ENCODE results near the gene MAPK10. TPM values are rescaled to one million over a fixed set of nuclear protein-coding genes. Genes with fewer than 3 reads are reported as not detected.

MAPK10 gene
- total and polyA plus RNA-seq, 9 donors: 1.9 to 5.6 (median 3.1) TPM

DNA sequence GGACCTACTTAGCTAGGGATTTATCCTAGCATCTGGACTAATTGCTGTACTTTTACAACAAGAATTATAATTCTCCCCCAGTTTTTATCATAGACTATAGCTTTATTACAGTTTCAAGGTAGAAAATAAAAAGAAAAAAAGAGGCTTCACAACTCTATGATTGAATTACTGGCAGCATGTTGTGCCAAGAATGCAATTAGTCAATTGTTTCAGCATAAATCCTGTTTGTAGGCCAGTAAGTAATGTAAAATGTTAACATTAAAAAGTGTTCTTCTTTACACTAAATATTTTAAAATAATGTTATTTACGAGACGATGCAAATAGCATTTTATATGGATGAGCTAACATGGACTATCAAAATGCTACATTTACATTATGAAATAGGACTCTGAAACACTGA lies 228.4 kb downstream of the MAPK10 start:
- no peaks in the 10 kb centered on the region for H3K4me1 ChIP-seq (ENCODE audit: control insufficient read depth, insufficient read depth, low read length)
- no CpG with 5 or more reads among the region's 2 CpGs for WGBS (ENCODE audit: insufficient coverage)
- H3K27me3 ChIP-seq (ENCODE audit: control insufficient read depth, insufficient read depth, low read length): no peaks in the 10 kb centered on the region
- no peak overlapping the region for H3K27ac ChIP-seq (ENCODE audit: low read length)
- H3K4me3 ChIP-seq (ENCODE audit: low read length): no peak overlapping the region
- no peaks in the 10 kb centered on the region for H3K9me3 ChIP-seq (replicated peaks; ENCODE audit: control insufficient read depth, low read depth, low read length)
- no peak for DNase-seq
- H3K36me3 ChIP-seq (ENCODE audit: control insufficient read depth, insufficient read depth, low read length): no peaks in the 10 kb centered on the region

DNA sequence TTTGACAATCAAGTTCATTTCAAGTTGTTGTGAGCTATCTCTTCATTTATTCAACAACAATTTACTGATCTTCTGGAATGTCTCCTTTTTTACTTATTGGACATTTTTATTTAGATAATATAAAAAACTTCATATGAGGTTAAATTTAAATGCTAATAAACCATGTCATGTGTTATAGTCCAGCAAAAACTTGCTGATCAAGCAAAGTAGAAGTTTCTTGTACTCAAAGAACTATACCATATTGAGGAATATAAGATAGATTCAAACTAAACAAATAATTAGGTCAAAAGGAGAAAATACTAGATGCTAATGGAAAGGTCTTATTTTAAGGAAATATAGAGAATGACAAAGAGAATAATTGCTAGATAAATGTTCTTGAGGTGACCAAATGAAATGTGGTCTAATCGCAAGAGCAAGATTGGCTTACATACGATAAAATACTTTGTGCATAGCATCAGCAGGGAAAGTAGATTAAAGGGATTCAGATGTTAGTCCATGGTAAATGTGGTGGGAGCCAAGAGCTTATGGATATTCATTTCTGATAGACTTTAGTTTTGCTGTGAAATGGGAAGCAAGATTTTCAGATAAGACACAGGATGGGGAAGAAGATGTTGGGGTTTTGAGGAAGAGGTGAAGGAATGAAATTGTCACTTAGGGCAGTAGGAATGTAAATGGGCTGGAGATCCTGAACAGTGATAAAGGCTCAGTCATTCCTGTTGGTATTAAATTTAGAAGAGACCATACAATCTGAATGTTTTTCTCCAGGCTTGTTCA lies 229.5 kb downstream of the MAPK10 start:
- DNase-seq: no peak
- Histone ChIP-seq H3K27ac (ENCODE audit: low read length) (no peak overlapping the region), H3K9me3 (replicated peaks; ENCODE audit: control insufficient read depth, low read depth, low read length) (no peaks in the 10 kb centered on the region), H3K27me3 (ENCODE audit: control insufficient read depth, insufficient read depth, low read length) (no peaks in the 10 kb centered on the region), H3K4me1 (ENCODE audit: control insufficient read depth, insufficient read depth, low read length) (no peaks in the 10 kb centered on the region), H3K36me3 (ENCODE audit: control insufficient read depth, insufficient read depth, low read length) (no peaks in the 10 kb centered on the region), H3K4me3 (ENCODE audit: low read length) (no peak overlapping the region)
- WGBS (ENCODE audit: insufficient coverage): 76% methylated on average over 2 of the region's 2 CpGs

DNA sequence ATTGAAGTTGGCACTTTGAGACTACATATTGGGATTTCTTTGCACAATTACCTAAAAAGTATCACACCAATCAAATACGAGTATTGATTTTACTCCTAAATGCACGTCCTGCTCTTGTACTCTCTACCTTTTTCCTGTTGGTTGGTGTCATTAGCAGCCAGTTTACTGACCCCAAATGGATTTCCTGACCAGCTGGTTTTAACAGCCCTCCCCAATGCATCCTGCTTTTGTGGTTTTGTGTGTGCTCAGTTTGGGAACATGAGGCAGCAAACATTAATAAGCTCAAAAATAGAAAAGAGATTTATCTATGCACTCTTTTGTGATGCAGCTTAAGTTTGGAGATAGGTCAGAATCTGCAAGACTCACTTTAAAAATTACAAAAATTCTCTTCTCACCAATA lies 230.3 kb downstream of the MAPK10 start:
- DNase-seq: no peak
- Histone ChIP-seq H3K4me3 (ENCODE audit: low read length) (no peak overlapping the region), H3K36me3 (ENCODE audit: control insufficient read depth, insufficient read depth, low read length) (no peaks in the 10 kb centered on the region), H3K27me3 (ENCODE audit: control insufficient read depth, insufficient read depth, low read length) (no peaks in the 10 kb centered on the region), H3K4me1 (ENCODE audit: control insufficient read depth, insufficient read depth, low read length) (no peaks in the 10 kb centered on the region), H3K27ac (ENCODE audit: low read length) (no peak overlapping the region), H3K9me3 (replicated peaks; ENCODE audit: control insufficient read depth, low read depth, low read length) (no peaks in the 10 kb centered on the region)
- no CpG with 5 or more reads among the region's 2 CpGs for WGBS (ENCODE audit: insufficient coverage)

DNA sequence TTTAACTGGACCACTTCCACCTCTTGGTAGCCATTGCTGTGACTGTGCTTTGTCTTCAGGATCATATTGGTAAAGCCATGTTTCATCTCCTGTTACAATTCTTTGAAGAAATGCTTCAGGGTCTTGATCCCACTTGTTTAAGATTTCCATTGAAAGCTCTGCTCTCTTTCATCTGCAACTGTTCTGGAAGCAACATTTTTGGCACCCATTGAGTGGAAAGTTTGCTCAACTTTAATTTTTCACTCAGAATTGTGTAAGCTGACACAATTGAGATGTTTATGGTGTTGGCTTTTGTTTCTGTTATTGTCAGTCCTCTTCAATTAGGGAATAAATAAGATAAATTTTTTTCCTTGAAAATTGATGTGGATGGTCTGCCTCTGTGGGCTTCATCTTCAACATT lies 237.4 kb downstream of the MAPK10 start:
- Histone ChIP-seq H3K27me3 (ENCODE audit: control insufficient read depth, insufficient read depth, low read length) (no peaks in the 10 kb centered on the region), H3K36me3 (ENCODE audit: control insufficient read depth, insufficient read depth, low read length) (no peaks in the 10 kb centered on the region), H3K4me1 (ENCODE audit: control insufficient read depth, insufficient read depth, low read length) (peaks cover 3% of the 10 kb centered on the region), H3K27ac (ENCODE audit: low read length) (no peak overlapping the region), H3K9me3 (replicated peaks; ENCODE audit: control insufficient read depth, low read depth, low read length) (no peaks in the 10 kb centered on the region), H3K4me3 (ENCODE audit: low read length) (no peak overlapping the region)
- DNase-seq: peak; percentile 52

DNA sequence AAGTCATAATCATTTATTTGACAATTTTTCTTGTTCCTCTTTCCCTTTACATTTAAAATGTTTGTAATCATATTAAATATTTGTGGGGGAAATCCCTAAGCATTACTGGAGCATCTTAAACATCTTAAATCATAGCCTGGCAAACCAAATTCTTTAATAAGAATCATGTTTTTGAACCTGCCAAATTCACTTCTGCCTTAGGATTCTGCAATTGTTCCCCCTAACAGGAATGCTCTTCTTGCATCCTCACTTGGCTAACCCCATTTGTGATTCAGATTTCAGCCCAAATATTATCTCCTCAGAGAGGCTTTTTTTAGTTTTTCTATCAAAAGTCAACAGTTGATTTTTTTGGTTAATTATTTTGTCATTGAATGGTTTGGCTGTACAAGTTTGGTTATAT lies 241.1 kb downstream of the MAPK10 start:
- no peak overlapping the region for H3K27ac ChIP-seq (ENCODE audit: low read length)
- H3K4me3 ChIP-seq (ENCODE audit: low read length): no peak overlapping the region
- H3K27me3 ChIP-seq (ENCODE audit: control insufficient read depth, insufficient read depth, low read length): no peaks in the 10 kb centered on the region
- peaks cover 3% of the 10 kb centered on the region for H3K4me1 ChIP-seq (ENCODE audit: control insufficient read depth, insufficient read depth, low read length)
- peak; percentile 75 for DNase-seq
- no peaks in the 10 kb centered on the region for H3K9me3 ChIP-seq (replicated peaks; ENCODE audit: control insufficient read depth, low read depth, low read length)
- no peaks in the 10 kb centered on the region for H3K36me3 ChIP-seq (ENCODE audit: control insufficient read depth, insufficient read depth, low read length)

DNA sequence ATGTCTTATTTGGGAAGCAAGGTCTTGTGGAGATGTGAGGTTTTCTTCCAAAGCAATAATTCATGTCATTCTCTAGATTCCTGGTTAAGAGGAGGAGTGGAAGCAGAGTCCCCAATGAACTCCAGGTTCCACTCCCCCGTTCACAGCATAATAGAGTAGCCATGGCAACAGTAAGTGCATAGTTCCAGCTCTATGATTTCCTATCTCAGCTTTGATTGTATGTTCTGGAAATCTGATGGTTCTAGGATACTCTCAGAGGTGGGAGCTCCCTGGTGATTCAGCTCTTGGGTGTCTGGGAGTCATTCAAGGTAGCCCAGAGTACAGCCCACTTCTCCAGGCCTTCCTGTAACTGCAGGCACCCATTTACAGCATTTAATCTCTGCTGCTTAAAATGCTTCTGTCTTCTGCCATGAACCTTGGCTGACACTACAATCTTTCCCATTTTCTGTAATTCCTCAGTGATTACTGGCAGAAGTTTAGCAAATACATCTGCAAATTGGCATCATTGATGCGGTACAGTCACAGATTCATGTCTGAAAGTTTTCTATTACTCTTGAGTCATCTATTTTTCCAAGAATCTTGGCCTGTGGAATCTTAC lies 242.0 kb downstream of the MAPK10 start:
- H3K4me3 ChIP-seq (ENCODE audit: low read length): no peak overlapping the region
- peak; percentile 97 for DNase-seq
- H3K36me3 ChIP-seq (ENCODE audit: control insufficient read depth, insufficient read depth, low read length): no peaks in the 10 kb centered on the region
- H3K9me3 ChIP-seq (replicated peaks; ENCODE audit: control insufficient read depth, low read depth, low read length): no peaks in the 10 kb centered on the region
- H3K4me1 ChIP-seq (ENCODE audit: control insufficient read depth, insufficient read depth, low read length): peaks cover 3% of the 10 kb centered on the region
- H3K27ac ChIP-seq (ENCODE audit: low read length): peak overlapping the region; percentile 77
- H3K27me3 ChIP-seq (ENCODE audit: control insufficient read depth, insufficient read depth, low read length): no peaks in the 10 kb centered on the region
- WGBS (ENCODE audit: insufficient coverage): no CpG with 5 or more reads among the region's 2 CpGs

DNA sequence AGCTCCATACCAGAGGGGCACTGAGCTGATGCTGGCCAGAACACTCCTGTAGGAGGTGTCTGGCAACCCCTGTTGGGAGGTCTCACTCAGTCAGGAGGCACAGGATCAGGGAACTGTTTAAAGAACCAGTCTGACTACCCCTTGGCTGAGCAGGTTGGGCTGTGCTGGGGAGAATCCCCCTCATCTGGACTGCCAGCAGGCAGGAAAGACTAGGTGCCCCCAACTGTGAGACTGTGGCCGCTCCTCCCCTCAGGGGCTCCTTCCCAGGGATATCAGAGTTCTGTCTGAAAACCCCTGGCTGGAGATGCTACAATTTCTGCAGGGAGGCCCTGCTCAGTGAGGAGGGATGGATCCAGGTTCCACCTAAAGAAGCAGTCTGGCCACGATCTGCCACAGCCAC lies 245.3 kb downstream of the MAPK10 start:
- 71% methylated on average over 1 of the region's 2 CpGs for WGBS (ENCODE audit: insufficient coverage)

DNA sequence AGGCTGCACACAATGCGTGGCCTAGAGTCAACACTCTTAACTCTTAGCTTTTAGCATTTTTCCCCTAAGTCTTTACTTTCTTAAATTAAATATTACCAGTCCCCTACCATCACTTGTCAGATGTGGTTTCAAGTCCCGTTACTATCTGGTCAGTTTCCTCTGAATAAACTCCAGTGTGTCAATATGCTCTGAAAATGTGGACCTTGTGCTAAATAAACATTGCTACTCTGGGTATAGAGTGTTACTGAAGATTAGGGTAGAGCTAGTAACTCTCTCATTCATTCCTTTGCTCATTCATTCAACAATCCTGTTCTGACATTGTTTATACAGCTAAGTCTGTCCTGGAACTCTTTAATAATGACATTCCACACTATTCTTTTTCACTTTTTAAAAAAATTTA lies 251.0 kb downstream of the MAPK10 start:
- H3K27me3 ChIP-seq (ENCODE audit: control insufficient read depth, insufficient read depth, low read length): no peaks in the 10 kb centered on the region
- H3K4me3 ChIP-seq (ENCODE audit: low read length): no peak overlapping the region
- no peak overlapping the region for H3K27ac ChIP-seq (ENCODE audit: low read length)
- no peaks in the 10 kb centered on the region for H3K4me1 ChIP-seq (ENCODE audit: control insufficient read depth, insufficient read depth, low read length)
- no peak for DNase-seq
- WGBS (ENCODE audit: insufficient coverage): 100% methylated on average over 1 of the region's 2 CpGs
- peaks cover 2% of the 10 kb centered on the region for H3K9me3 ChIP-seq (replicated peaks; ENCODE audit: control insufficient read depth, low read depth, low read length)
- no peaks in the 10 kb centered on the region for H3K36me3 ChIP-seq (ENCODE audit: control insufficient read depth, insufficient read depth, low read length)

More for the DNA sequence above, 245.3 kb downstream of the MAPK10 start:
- Histone ChIP-seq H3K4me1 (ENCODE audit: control insufficient read depth, insufficient read depth, low read length) (peaks cover 3% of the 10 kb centered on the region), H3K4me3 (ENCODE audit: low read length) (no peak overlapping the region), H3K36me3 (ENCODE audit: control insufficient read depth, insufficient read depth, low read length) (no peaks in the 10 kb centered on the region), H3K27me3 (ENCODE audit: control insufficient read depth, insufficient read depth, low read length) (no peaks in the 10 kb centered on the region), H3K27ac (ENCODE audit: low read length) (no peak overlapping the region), H3K9me3 (replicated peaks; ENCODE audit: control insufficient read depth, low read depth, low read length) (peaks cover 2% of the 10 kb centered on the region)
- DNase-seq: no peak

DNA sequence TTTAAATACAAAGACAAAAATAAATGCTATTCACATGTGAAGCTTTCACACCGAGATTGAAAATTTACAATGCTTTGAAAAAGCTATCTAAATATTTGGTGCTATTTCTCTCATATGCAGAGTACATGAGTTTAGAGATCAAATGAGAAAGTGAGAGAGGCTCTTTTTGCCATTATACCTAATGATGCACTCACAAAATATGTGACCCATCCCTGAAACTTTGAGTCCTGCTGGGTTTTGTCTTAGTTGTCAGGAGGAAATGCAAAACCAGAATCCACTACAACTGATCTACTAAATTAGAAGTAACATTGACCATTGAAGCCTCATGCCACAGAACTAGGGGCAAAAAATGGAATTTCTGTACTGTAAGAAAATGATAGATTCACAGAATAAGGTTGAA lies 251.7 kb downstream of the MAPK10 start:
- H3K9me3 ChIP-seq (replicated peaks; ENCODE audit: control insufficient read depth, low read depth, low read length): peaks cover 2% of the 10 kb centered on the region
- no peaks in the 10 kb centered on the region for H3K27me3 ChIP-seq (ENCODE audit: control insufficient read depth, insufficient read depth, low read length)
- H3K4me1 ChIP-seq (ENCODE audit: control insufficient read depth, insufficient read depth, low read length): no peaks in the 10 kb centered on the region
- H3K27ac ChIP-seq (ENCODE audit: low read length): no peak overlapping the region
- WGBS (ENCODE audit: insufficient coverage): no CpG with 5 or more reads among the region's 1 CpG
- no peak overlapping the region for H3K4me3 ChIP-seq (ENCODE audit: low read length)
- no peak for DNase-seq
- no peaks in the 10 kb centered on the region for H3K36me3 ChIP-seq (ENCODE audit: control insufficient read depth, insufficient read depth, low read length)

DNA sequence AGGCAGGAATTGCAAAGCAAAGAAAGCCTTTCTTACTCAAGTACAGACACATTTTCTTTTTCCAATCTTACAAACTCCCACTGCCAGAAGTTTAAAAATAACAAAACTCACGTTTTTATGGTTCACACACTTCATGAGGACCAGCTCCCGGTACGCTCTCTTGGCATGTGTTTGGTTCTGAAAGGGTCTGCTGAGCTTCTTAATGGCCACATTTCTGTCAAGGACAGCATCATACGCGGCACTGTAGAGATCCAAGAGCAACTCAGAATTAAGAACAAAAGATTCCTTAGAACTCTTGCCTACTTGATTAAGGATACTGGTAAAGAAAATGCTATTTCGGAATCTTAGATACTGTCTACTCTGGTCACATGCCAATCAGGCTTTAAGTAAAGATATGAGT lies 252.7 kb downstream of the MAPK10 start:
- Histone ChIP-seq H3K27me3 (ENCODE audit: control insufficient read depth, insufficient read depth, low read length) (no peaks in the 10 kb centered on the region), H3K4me3 (ENCODE audit: low read length) (no peak overlapping the region), H3K9me3 (replicated peaks; ENCODE audit: control insufficient read depth, low read depth, low read length) (peaks cover 2% of the 10 kb centered on the region), H3K36me3 (ENCODE audit: control insufficient read depth, insufficient read depth, low read length) (no peaks in the 10 kb centered on the region), H3K27ac (ENCODE audit: low read length) (no peak overlapping the region), H3K4me1 (ENCODE audit: control insufficient read depth, insufficient read depth, low read length) (no peaks in the 10 kb centered on the region)
- no peak for DNase-seq
- WGBS (ENCODE audit: insufficient coverage): 80% methylated on average over 2 of the region's 6 CpGs
